BLaER1 treated with 17β-estradiol and CSF1 and Interleukin-3, amounts not matched to agents 10 nM and 100 nM (cell line): ENCODE measurements around the gene GRID2.

Experiments
- H3K27ac ChIP-seq, 11 experiments: shearing (Covaris generic); formaldehyde crosslinking; 2 replicates each; pipeline ENCODE4 v1.8.1; 2022
- H3K27me3 ChIP-seq, 11 experiments: shearing (Covaris generic); formaldehyde crosslinking; 2 replicates each; pipeline ENCODE4 v1.8.1; 2022
- H3K36me3 ChIP-seq, 11 experiments: shearing (Covaris generic); formaldehyde crosslinking; 2 replicates each; pipeline ENCODE4 v1.8.1; 2022
- H3K4me1 ChIP-seq, 10 experiments: shearing (Covaris generic); formaldehyde crosslinking; 2 replicates each; pipeline ENCODE4 v1.8.1; 2022
- H3K4me2 ChIP-seq, 11 experiments: shearing (Covaris generic); formaldehyde crosslinking; 2 replicates each; pipeline ENCODE4 v1.8.1; 2022
- H3K4me3 ChIP-seq, 10 experiments: shearing (Covaris generic); formaldehyde crosslinking; 2 replicates each; pipeline ENCODE4 v1.8.1; 2022
- H3K9ac ChIP-seq, 11 experiments: shearing (Covaris generic); formaldehyde crosslinking; 2 replicates each; pipeline ENCODE4 v1.8.1; 2022
- H3K9me3 ChIP-seq, 11 experiments: shearing (Covaris generic); formaldehyde crosslinking; replicated peaks in 1 of 11; 2 replicates each; pipeline ENCODE4 v1.8.1; 2022
- H4K20me1 ChIP-seq, 11 experiments: shearing (Covaris generic); formaldehyde crosslinking; 2 replicates each; pipeline ENCODE4 v1.8.1; 2022
- Cebpa-rat ChIP-seq, 11 experiments: shearing (Covaris generic); IDR thresholded peaks; 2 replicates each; pipeline ENCODE4 v1.8.1; 2022

The GRID2 gene

GRCh38 chr4:93693141-93693540, 1389.4 kb downstream of the GRID2 start:
- H3K36me3 ChIP-seq, result no peaks in the 10 kb centered on the region
- H4K20me1 ChIP-seq, result no peaks in the 10 kb centered on the region
- H3K4me1 ChIP-seq, result no peaks in the 10 kb centered on the region
- TF ChIP-seq Cebpa-rat (IDR thresholded peaks at IDR 0.05), result no peak
- no peaks in the 10 kb centered on the region for H3K9me3 ChIP-seq
- H3K4me3 ChIP-seq, result no peak overlapping the region
- H3K27me3 ChIP-seq, result no peaks in the 10 kb centered on the region
- H3K27ac ChIP-seq, result no peak overlapping the region
- H3K4me2 ChIP-seq, result no peak overlapping the region
- no peak overlapping the region for H3K9ac ChIP-seq

GRCh38 chr4:93698686-93699085, 1394.9 kb downstream of the GRID2 start:
- TF ChIP-seq Cebpa-rat (IDR thresholded peaks at IDR 0.05), result no peak
- Histone ChIP-seq H3K4me2 (no peak overlapping the region), H3K27ac (no peak overlapping the region), H3K27me3 (no peaks in the 10 kb centered on the region), H3K4me1 (no peaks in the 10 kb centered on the region), H3K4me3 (no peak overlapping the region), H3K9me3 (no peaks in the 10 kb centered on the region), H3K9ac (no peak overlapping the region), H4K20me1 (no peaks in the 10 kb centered on the region), H3K36me3 (no peaks in the 10 kb centered on the region)

- H3K4me1 ChIP-seq, result no peaks in the 10 kb centered on the region
- no peak overlapping the region for H3K9ac ChIP-seq
- no peaks in the 10 kb centered on the region for H3K27me3 ChIP-seq
- no peaks in the 10 kb centered on the region for H4K20me1 ChIP-seq
- no peak overlapping the region for H3K4me2 ChIP-seq
- no peak overlapping the region for H3K27ac ChIP-seq
- H3K9me3 ChIP-seq, result no peaks in the 10 kb centered on the region
- no peaks in the 10 kb centered on the region for H3K36me3 ChIP-seq
- no peak overlapping the region for H3K4me3 ChIP-seq
- no peak for TF ChIP-seq Cebpa-rat (IDR thresholded peaks at IDR 0.05)
These were observed 1396.8 kb downstream of the GRID2 start for GRCh38 chr4:93700571-93700970.

- Histone ChIP-seq H3K9ac (no peak overlapping the region), H4K20me1 (no peaks in the 10 kb centered on the region), H3K9me3 (no peaks in the 10 kb centered on the region), H3K27me3 (no peaks in the 10 kb centered on the region), H3K36me3 (no peaks in the 10 kb centered on the region), H3K4me3 (no peak overlapping the region), H3K4me2 (no peak overlapping the region), H3K4me1 (no peaks in the 10 kb centered on the region), H3K27ac (no peak overlapping the region)
- no peak for TF ChIP-seq Cebpa-rat (IDR thresholded peaks at IDR 0.05)
These were observed 1406.5 kb downstream of the GRID2 start for GRCh38 chr4:93710101-93710846.

GRCh38 chr4:93710847-93711430, 1407.2 kb downstream of the GRID2 start:
- Histone ChIP-seq H3K27me3 (no peaks in the 10 kb centered on the region), H3K27ac (no peak overlapping the region), H3K4me3 (no peak overlapping the region), H3K4me1 (no peaks in the 10 kb centered on the region), H3K9ac (no peak overlapping the region), H3K9me3 (no peaks in the 10 kb centered on the region), H3K4me2 (no peak overlapping the region), H3K36me3 (no peaks in the 10 kb centered on the region), H4K20me1 (no peaks in the 10 kb centered on the region)
- no peak for TF ChIP-seq Cebpa-rat (IDR thresholded peaks at IDR 0.05)

GRCh38 chr4:93718233-93718632, 1414.5 kb downstream of the GRID2 start:
- no peak overlapping the region for H3K4me2 ChIP-seq
- H3K9ac ChIP-seq, result no peak overlapping the region
- no peaks in the 10 kb centered on the region for H3K36me3 ChIP-seq
- H3K9me3 ChIP-seq, result no peaks in the 10 kb centered on the region
- H3K27me3 ChIP-seq, result no peaks in the 10 kb centered on the region
- no peaks in the 10 kb centered on the region; a peak in 1 of 22 replicates for H4K20me1 ChIP-seq
- no peak for TF ChIP-seq Cebpa-rat (IDR thresholded peaks at IDR 0.05)
- no peak overlapping the region for H3K4me3 ChIP-seq
- H3K27ac ChIP-seq, result no peak overlapping the region
- no peaks in the 10 kb centered on the region for H3K4me1 ChIP-seq

- Histone ChIP-seq H3K27ac (no peak overlapping the region), H3K4me2 (no peak overlapping the region), H4K20me1 (no peaks in the 10 kb centered on the region; a peak in 1 of 22 replicates), H3K4me3 (no peak overlapping the region), H3K27me3 (no peaks in the 10 kb centered on the region), H3K4me1 (no peaks in the 10 kb centered on the region), H3K36me3 (no peaks in the 10 kb centered on the region), H3K9me3 (no peaks in the 10 kb centered on the region), H3K9ac (no peak overlapping the region)
- no peak for TF ChIP-seq Cebpa-rat (IDR thresholded peaks at IDR 0.05)
These were observed 1415.8 kb downstream of the GRID2 start for GRCh38 chr4:93719552-93719951.

GRCh38 chr4:93722446-93722845, 1418.7 kb downstream of the GRID2 start:
- no peaks in the 10 kb centered on the region for H3K4me1 ChIP-seq
- no peaks in the 10 kb centered on the region for H3K36me3 ChIP-seq
- TF ChIP-seq Cebpa-rat (IDR thresholded peaks at IDR 0.05), result no peak
- no peaks in the 10 kb centered on the region for H3K27me3 ChIP-seq
- no peaks in the 10 kb centered on the region; a peak in 1 of 22 replicates for H4K20me1 ChIP-seq
- no peak overlapping the region for H3K4me3 ChIP-seq
- no peak overlapping the region for H3K9ac ChIP-seq
- H3K9me3 ChIP-seq, result no peaks in the 10 kb centered on the region
- H3K27ac ChIP-seq, result no peak overlapping the region
- H3K4me2 ChIP-seq, result no peak overlapping the region

- no peaks in the 10 kb centered on the region for H4K20me1 ChIP-seq
- H3K4me3 ChIP-seq, result no peak overlapping the region
- no peak overlapping the region for H3K27ac ChIP-seq
- no peak overlapping the region for H3K4me2 ChIP-seq
- no peaks in the 10 kb centered on the region for H3K4me1 ChIP-seq
- no peaks in the 10 kb centered on the region for H3K27me3 ChIP-seq
- no peaks in the 10 kb centered on the region for H3K9me3 ChIP-seq
- TF ChIP-seq Cebpa-rat (IDR thresholded peaks at IDR 0.05), result no peak
- no peaks in the 10 kb centered on the region for H3K36me3 ChIP-seq
- no peak overlapping the region for H3K9ac ChIP-seq
These were observed 1426.5 kb downstream of the GRID2 start for GRCh38 chr4:93730251-93730650.

- H3K4me1 ChIP-seq, result no peaks in the 10 kb centered on the region
- no peak for TF ChIP-seq Cebpa-rat (IDR thresholded peaks at IDR 0.05)
- no peaks in the 10 kb centered on the region for H3K9me3 ChIP-seq
- H4K20me1 ChIP-seq, result no peaks in the 10 kb centered on the region
- no peak overlapping the region for H3K4me2 ChIP-seq
- no peaks in the 10 kb centered on the region for H3K36me3 ChIP-seq
- H3K27me3 ChIP-seq, result no peaks in the 10 kb centered on the region
- H3K9ac ChIP-seq, result no peak overlapping the region
- no peak overlapping the region for H3K27ac ChIP-seq
- no peak overlapping the region for H3K4me3 ChIP-seq
These were observed 1427.0 kb downstream of the GRID2 start for GRCh38 chr4:93730760-93731159.
